ENCODE data around the gene RNF150. TPM values are rescaled to one million over a fixed set of nuclear protein-coding genes. Genes with fewer than 3 reads are reported as not detected.
A peak's percentile ranks its signal among the peaks of the same experiment; 100 is the strongest.

Gene RNF150
- polyA plus RNA-seq, 1 donor: 28.9 TPM

- DNase-seq: no peak
Measured at GRCh38 chr4:141027421-141027820, 105.8 kb downstream of the RNF150 start.

GRCh38 chr4:141026900-141027299 is 106.4 kb downstream of the RNF150 start:
- no peak for DNase-seq

GRCh38 chr4:141023051-141023450 is 110.2 kb downstream of the RNF150 start:
- DNase-seq: no peak

GRCh38 chr4:141022111-141022695 is 111.1 kb downstream of the RNF150 start:
- DNase-seq: peak; percentile 33

- DNase-seq: no peak
Measured at GRCh38 chr4:141021397-141022110, 111.7 kb downstream of the RNF150 start.

- DNase-seq: no peak
Measured at GRCh38 chr4:141020801-141021261, 112.4 kb downstream of the RNF150 start.

GRCh38 chr4:141019768-141020167 is 113.5 kb downstream of the RNF150 start:
- no peak for DNase-seq

GRCh38 chr4:141016117-141016798 is 117.0 kb downstream of the RNF150 start:
- no peak for DNase-seq

- no peak for DNase-seq
Measured at GRCh38 chr4:141013899-141014298, 119.4 kb downstream of the RNF150 start.

GRCh38 chr4:141011901-141012315 is 121.4 kb downstream of the RNF150 start:
- no peak for DNase-seq

GRCh38 chr4:141009931-141010330 is 123.3 kb downstream of the RNF150 start:
- no peak for DNase-seq

- DNase-seq: no peak
Measured at GRCh38 chr4:141009129-141009528, 124.1 kb downstream of the RNF150 start.

- no peak for DNase-seq
Measured at GRCh38 chr4:141006242-141006802, 126.9 kb downstream of the RNF150 start.

- no peak for DNase-seq
Measured at GRCh38 chr4:141004823-141005222, 128.4 kb downstream of the RNF150 start.

- DNase-seq: no peak
Measured at GRCh38 chr4:141003193-141003592, 130.1 kb downstream of the RNF150 start.

- no peak for DNase-seq
Measured at GRCh38 chr4:141002323-141002805, 130.9 kb downstream of the RNF150 start.

- peak; percentile 39 for DNase-seq
Measured at GRCh38 chr4:140996766-140997165, 136.5 kb downstream of the RNF150 start.

- DNase-seq: no peak
Measured at GRCh38 chr4:140995058-140995457, 138.2 kb downstream of the RNF150 start.

- no peak for DNase-seq
Measured at GRCh38 chr4:140994015-140994414, 139.3 kb downstream of the RNF150 start.

- no peak for DNase-seq
Measured at GRCh38 chr4:140993370-140993769, 139.9 kb downstream of the RNF150 start.

GRCh38 chr4:140989944-140990343 is 143.3 kb downstream of the RNF150 start:
- DNase-seq: no peak

GRCh38 chr4:140986045-140986444 is 147.2 kb downstream of the RNF150 start:
- no peak for DNase-seq

Data from left kidney (tissue), 2 donors.